Measurements from ENCODE around the gene NECAB2.
"Not testable (repeated sequence)": the region's sequence is repeated elsewhere in the genome, so short reads cannot be mapped to it uniquely, and the experiment has no call there.

The NECAB2 gene

GRCh38 chr16:83936581-83937165 lies 31.4 kb upstream of the NECAB2 start:
- no peak for DNase-seq

- no peak for DNase-seq
Observed at GRCh38 chr16:83937267-83937666, 30.8 kb upstream of the NECAB2 start.

GRCh38 chr16:83937922-83938885 lies 29.8 kb upstream of the NECAB2 start:
- no peak for DNase-seq

GRCh38 chr16:83939266-83939855 lies 28.7 kb upstream of the NECAB2 start:
- no peak for DNase-seq

- no peak for DNase-seq
Observed at GRCh38 chr16:83940119-83940518, 27.9 kb upstream of the NECAB2 start.

- DNase-seq: no peak
Observed at GRCh38 chr16:83940630-83941378, 27.2 kb upstream of the NECAB2 start.

GRCh38 chr16:83941546-83941945 lies 26.5 kb upstream of the NECAB2 start:
- DNase-seq: not testable (repeated sequence)

- DNase-seq: no peak
Observed at GRCh38 chr16:83942074-83942473, 26.0 kb upstream of the NECAB2 start.

- no peak for DNase-seq
Observed at GRCh38 chr16:83942815-83943515, 25.1 kb upstream of the NECAB2 start.

- no peak for DNase-seq
Observed at GRCh38 chr16:83943516-83944050, 24.5 kb upstream of the NECAB2 start.

GRCh38 chr16:83945587-83945986 lies 22.5 kb upstream of the NECAB2 start:
- no peak for DNase-seq

GRCh38 chr16:83946154-83946780 lies 21.8 kb upstream of the NECAB2 start:
- no peak for DNase-seq

- no peak for DNase-seq
Observed at GRCh38 chr16:83946781-83947566, 21.1 kb upstream of the NECAB2 start.

- no peak for DNase-seq
Observed at GRCh38 chr16:83947642-83948234, 20.3 kb upstream of the NECAB2 start.

- DNase-seq: no peak
Observed at GRCh38 chr16:83948914-83949723, 18.9 kb upstream of the NECAB2 start.

GRCh38 chr16:83949724-83950001 lies 18.4 kb upstream of the NECAB2 start:
- DNase-seq: no peak

- not testable (repeated sequence) for DNase-seq
Observed at GRCh38 chr16:83950862-83951399, 17.1 kb upstream of the NECAB2 start.

- no peak for DNase-seq
Observed at GRCh38 chr16:83951544-83951943, 16.5 kb upstream of the NECAB2 start.

GRCh38 chr16:83952587-83952939 lies 15.5 kb upstream of the NECAB2 start:
- no peak for DNase-seq
